Measurements from ENCODE around the gene EMSY. TPM values are rescaled to one million over a fixed set of nuclear protein-coding genes. Genes with fewer than 3 reads are reported as not detected.
"Not testable (repeated sequence)": the region's sequence is repeated elsewhere in the genome, so short reads cannot be mapped to it uniquely, and the experiment has no call there.

EMSY gene
- total RNA-seq, 1 donor from 2014 or later: 35.2 TPM

- intact Hi-C loops (cut with DNase I): loop anchor here (10.0 kb wide), 1 partner anchor 86 kb away; no protein-coding TSS in a partner anchor
- ATAC-seq: peak; percentile 85
- DNase-seq (ENCODE audit: low spot score): no peak
Measured at GRCh38 chr11:76579056-76579751, 134.4 kb downstream of the EMSY start.

- ATAC-seq (no peak), DNase-seq (ENCODE audit: low spot score) (no peak)
- intact Hi-C loops (cut with DNase I): loop anchor here (10.0 kb wide), 1 partner anchor 85 kb away; no protein-coding TSS in a partner anchor
Measured at GRCh38 chr11:76579752-76580151, 134.9 kb downstream of the EMSY start.

- DNase-seq (ENCODE audit: low spot score); ATAC-seq; intact Hi-C loops (cut with DNase I): not testable (repeated sequence)
Measured at GRCh38 chr11:76582471-76582870, 137.7 kb downstream of the EMSY start.

- no peak for ATAC-seq
- intact Hi-C loops (cut with DNase I): no loop called here
- DNase-seq (ENCODE audit: low spot score): no peak
Measured at GRCh38 chr11:76587820-76588454, 143.1 kb downstream of the EMSY start.

GRCh38 chr11:76588455-76589325 is 143.9 kb downstream of the EMSY start:
- DNase-seq (ENCODE audit: low spot score) (no peak), ATAC-seq (peak; percentile 87)
- intact Hi-C loops (cut with DNase I): no loop called here

GRCh38 chr11:76589477-76589876 is 144.7 kb downstream of the EMSY start:
- no peak for ATAC-seq
- DNase-seq (ENCODE audit: low spot score): peak; percentile 54

GRCh38 chr11:76589964-76590950 is 145.4 kb downstream of the EMSY start:
- ATAC-seq (no peak), DNase-seq (ENCODE audit: low spot score) (no peak)
- intact Hi-C loops (cut with DNase I): no loop called here

More at GRCh38 chr11:76589477-76589876, 144.7 kb downstream of the EMSY start:
- intact Hi-C loops (cut with DNase I): no loop called here

- DNase-seq (ENCODE audit: low spot score): no peak
- ATAC-seq: no peak
- intact Hi-C loops (cut with DNase I): no loop called here
Measured at GRCh38 chr11:76591416-76591815, 146.6 kb downstream of the EMSY start.

GRCh38 chr11:76592025-76592914 is 147.5 kb downstream of the EMSY start:
- ATAC-seq: no peak
- intact Hi-C loops (cut with DNase I): no loop called here
- DNase-seq (ENCODE audit: low spot score): no peak

- intact Hi-C loops (cut with DNase I): no loop called here
- ATAC-seq (no peak), DNase-seq (ENCODE audit: low spot score) (no peak)
Measured at GRCh38 chr11:76592961-76593360, 148.1 kb downstream of the EMSY start.

GRCh38 chr11:76595091-76595490 is 150.3 kb downstream of the EMSY start:
- ATAC-seq; DNase-seq (ENCODE audit: low spot score); intact Hi-C loops (cut with DNase I): not testable (repeated sequence)

GRCh38 chr11:76596652-76597051 is 151.8 kb downstream of the EMSY start:
- DNase-seq (ENCODE audit: low spot score) (no peak), ATAC-seq (no peak)
- intact Hi-C loops (cut with DNase I): no loop called here

GRCh38 chr11:76597533-76598425 is 153.0 kb downstream of the EMSY start:
- ATAC-seq (peak; percentile 11), DNase-seq (ENCODE audit: low spot score) (peak; percentile 53)
- intact Hi-C loops (cut with DNase I): no loop called here

- ATAC-seq (peak; percentile 83), DNase-seq (ENCODE audit: low spot score) (peak; percentile 62)
- intact Hi-C loops (cut with DNase I): no loop called here
Measured at GRCh38 chr11:76598426-76598839, 153.6 kb downstream of the EMSY start.

- intact Hi-C loops (cut with DNase I): no loop called here
- ATAC-seq: no peak
- peak; percentile 53 for DNase-seq (ENCODE audit: low spot score)
Measured at GRCh38 chr11:76599041-76600013, 154.5 kb downstream of the EMSY start.

Data from sciatic nerve (tissue), 2 donors.